Measurements from ENCODE around the gene PGM5. TPM values are rescaled to one million over a fixed set of nuclear protein-coding genes. Genes with fewer than 3 reads are reported as not detected.

PGM5 gene
- total and polyA plus RNA-seq, 4 donors: 4.3 to 51.7 (median 12.0) TPM

GRCh38 chr9:68513981-68514380, 157.6 kb downstream of the PGM5 start:
- peaks cover 0 to 19% (median 11%) of the 10 kb centered on the region in 4 donors for H3K36me3 ChIP-seq (ENCODE audit: control insufficient read depth in 4 of 4, insufficient read depth in 4 of 4, low read length in 4 of 4)
- no peak overlapping the region for H3K9ac ChIP-seq (ENCODE audit: insufficient read depth in 1 of 2, low read length in 2 of 2)

GRCh38 chr9:68515326-68516017, 159.1 kb downstream of the PGM5 start:
- no peak overlapping the region for H3K4me3 ChIP-seq
- no peaks in the 10 kb centered on the region for H3K4me1 ChIP-seq (ENCODE audit: control insufficient read depth in 5 of 5, insufficient read depth in 5 of 5, low read length in 5 of 5)
- no peak for TF ChIP-seq CTCF (IDR thresholded peaks at IDR 0.05; ENCODE audit: control extremely low read depth, extremely low read depth)
- ATAC-seq (ENCODE audit: insufficient read depth, low FRiP score) (peak; percentile 79), DNase-seq (peak in 1 of 3 donors; percentile 27)
- no peak overlapping the region for H3K9ac ChIP-seq (ENCODE audit: insufficient read depth in 1 of 2, low read length in 2 of 2)
- H3K9me3 ChIP-seq (ENCODE audit: control insufficient read depth in 4 of 4, insufficient read depth in 3 of 4, low read length in 3 of 4): peaks cover 0 to 8% (median 5%) of the 10 kb centered on the region in 4 donors
- H3K27me3 ChIP-seq (ENCODE audit: control insufficient read depth in 3 of 3, insufficient read depth in 3 of 3, low read length in 2 of 3): no peaks in the 10 kb centered on the region
- peak overlapping the region in 1 of 2 donors; percentile 63 for H3K27ac ChIP-seq (ENCODE audit: low read depth in 1 of 2, low read length in 1 of 2)
- WGBS, 2 donors: 80 to 81% methylated on average over 4 of the region's 4 CpGs
- peaks cover 0 to 19% (median 11%) of the 10 kb centered on the region in 4 donors for H3K36me3 ChIP-seq (ENCODE audit: control insufficient read depth in 4 of 4, insufficient read depth in 4 of 4, low read length in 4 of 4)

More at GRCh38 chr9:68513981-68514380, 157.6 kb downstream of the PGM5 start:
- Histone ChIP-seq H3K27me3 (ENCODE audit: control insufficient read depth in 3 of 3, insufficient read depth in 3 of 3, low read length in 2 of 3) (no peaks in the 10 kb centered on the region), H3K4me1 (ENCODE audit: control insufficient read depth in 5 of 5, insufficient read depth in 5 of 5, low read length in 5 of 5) (peaks cover 0 to 4% (median 0%) of the 10 kb centered on the region in 5 donors), H3K9me3 (ENCODE audit: control insufficient read depth in 4 of 4, insufficient read depth in 3 of 4, low read length in 3 of 4) (peaks cover 0 to 8% (median 5%) of the 10 kb centered on the region in 4 donors), H3K4me3 (no peak overlapping the region), H3K27ac (ENCODE audit: low read depth in 1 of 2, low read length in 1 of 2) (no peak overlapping the region)
- DNase-seq (no peak), ATAC-seq (ENCODE audit: insufficient read depth, low FRiP score) (no peak)
- no peak for TF ChIP-seq CTCF (IDR thresholded peaks at IDR 0.05; ENCODE audit: control extremely low read depth, extremely low read depth)
- 94 to 95% methylated on average over 4 of the region's 4 CpGs for WGBS, 2 donors

GRCh38 chr9:68522131-68522530, 165.7 kb downstream of the PGM5 start:
- 25 to 48% methylated on average over 4 of the region's 4 CpGs for WGBS, 2 donors
- peaks cover 0 to 5% (median 0%) of the 10 kb centered on the region in 5 donors for H3K4me1 ChIP-seq (ENCODE audit: control insufficient read depth in 5 of 5, insufficient read depth in 5 of 5, low read length in 5 of 5)
- no peaks in the 10 kb centered on the region for H3K27me3 ChIP-seq (ENCODE audit: control insufficient read depth in 3 of 3, insufficient read depth in 3 of 3, low read length in 2 of 3)
- no peak for TF ChIP-seq CTCF (IDR thresholded peaks at IDR 0.05; ENCODE audit: control extremely low read depth, extremely low read depth)
- ATAC-seq (ENCODE audit: insufficient read depth, low FRiP score): no peak
- no peak overlapping the region for H3K27ac ChIP-seq (ENCODE audit: low read depth in 1 of 2, low read length in 1 of 2)
- no peak overlapping the region for H3K9ac ChIP-seq (ENCODE audit: insufficient read depth in 1 of 2, low read length in 2 of 2)
- H3K4me3 ChIP-seq: no peak overlapping the region
- peaks cover 0 to 19% (median 6%) of the 10 kb centered on the region in 4 donors for H3K36me3 ChIP-seq (ENCODE audit: control insufficient read depth in 4 of 4, insufficient read depth in 4 of 4, low read length in 4 of 4)
- DNase-seq: no peak
- H3K9me3 ChIP-seq (ENCODE audit: control insufficient read depth in 4 of 4, insufficient read depth in 3 of 4, low read length in 3 of 4): peaks cover 0 to 8% (median 4%) of the 10 kb centered on the region in 4 donors

Measured in lung (tissue), 12 donors.